ENCODE data around the gene C4A. TPM values are rescaled to one million over a fixed set of nuclear protein-coding genes. Genes with fewer than 3 reads are reported as not detected.
"Not testable (repeated sequence)": the region's sequence is repeated elsewhere in the genome, so short reads cannot be mapped to it uniquely, and the experiment has no call there.

Gene C4A
- total RNA-seq, 6 donors from 2014 or later, result 89.8 to 217 (median 139) TPM

GRCh38 chr6:32002546-32003268 is 20.9 kb downstream of the C4A start:
- not testable (repeated sequence) for H3K4me1 ChIP-seq, H3K27me3 ChIP-seq, H3K9me3 ChIP-seq, H3K27ac ChIP-seq, H3K36me3 ChIP-seq, H3K4me3 ChIP-seq, DNase-seq
- WGBS, 2 donors, result no CpG with 5 or more reads among the region's 15 CpGs
- ATAC-seq (ENCODE audit: low FRiP score in 2 of 2), result peak in 1 of 2 donors; percentile 61

GRCh38 chr6:32003301-32003700 is 21.4 kb downstream of the C4A start:
- H3K9me3 ChIP-seq; H3K27me3 ChIP-seq; H3K27ac ChIP-seq; DNase-seq; H3K4me3 ChIP-seq; H3K4me1 ChIP-seq; H3K36me3 ChIP-seq; ATAC-seq (ENCODE audit: low FRiP score in 2 of 2): not testable (repeated sequence)
- no CpG with 5 or more reads among the region's 7 CpGs for WGBS, 2 donors

GRCh38 chr6:32004393-32004792 is 22.5 kb downstream of the C4A start:
- WGBS, 2 donors, result 69 to 74% methylated on average over 3 to 4 of the region's 4 CpGs
- DNase-seq; H3K4me3 ChIP-seq; H3K27ac ChIP-seq; H3K27me3 ChIP-seq; H3K4me1 ChIP-seq; H3K9me3 ChIP-seq; H3K36me3 ChIP-seq; ATAC-seq (ENCODE audit: low FRiP score in 2 of 2): not testable (repeated sequence)

GRCh38 chr6:32004864-32005537 is 23.1 kb downstream of the C4A start:
- 58 to 60% methylated on average over 7 to 11 of the region's 13 CpGs for WGBS, 2 donors
- ATAC-seq (ENCODE audit: low FRiP score in 2 of 2); H3K9me3 ChIP-seq; H3K27me3 ChIP-seq; H3K4me1 ChIP-seq; H3K4me3 ChIP-seq; H3K27ac ChIP-seq; H3K36me3 ChIP-seq: not testable (repeated sequence)
- peak in 1 of 2 donors; percentile 66 for DNase-seq

- ATAC-seq (ENCODE audit: low FRiP score in 2 of 2); H3K27me3 ChIP-seq; H3K4me3 ChIP-seq; H3K36me3 ChIP-seq; H3K27ac ChIP-seq; H3K4me1 ChIP-seq; H3K9me3 ChIP-seq: not testable (repeated sequence)
- peak in 1 of 2 donors; percentile 64 for DNase-seq
- 74 to 100% methylated on average over 1 to 9 of the region's 9 CpGs for WGBS, 2 donors
These were observed 23.7 kb downstream of the C4A start for GRCh38 chr6:32005538-32005880.

GRCh38 chr6:32005991-32006529 is 24.2 kb downstream of the C4A start:
- H3K36me3 ChIP-seq; H3K4me3 ChIP-seq; H3K27ac ChIP-seq; ATAC-seq (ENCODE audit: low FRiP score in 2 of 2); H3K9me3 ChIP-seq; H3K27me3 ChIP-seq; DNase-seq; H3K4me1 ChIP-seq: not testable (repeated sequence)
- WGBS, 2 donors, result 86 to 87% methylated on average over 7 to 8 of the region's 8 CpGs

- peak in 1 of 2 donors; percentile 36 for DNase-seq
- H3K4me3 ChIP-seq; H3K9me3 ChIP-seq; H3K4me1 ChIP-seq; H3K27me3 ChIP-seq; H3K36me3 ChIP-seq; ATAC-seq (ENCODE audit: low FRiP score in 2 of 2); H3K27ac ChIP-seq: not testable (repeated sequence)
- 83% methylated on average over 12 of the region's 12 CpGs; no CpG with 5 or more reads in 1 of the 2 donors for WGBS, 2 donors
These were observed 25.2 kb downstream of the C4A start for GRCh38 chr6:32007086-32007485.

GRCh38 chr6:32008037-32008436 is 26.2 kb downstream of the C4A start:
- peak in 1 of 2 donors; percentile 50 for DNase-seq
- not testable (repeated sequence) for ATAC-seq (ENCODE audit: low FRiP score in 2 of 2); H3K27me3 ChIP-seq; H3K27ac ChIP-seq; H3K9me3 ChIP-seq; H3K4me3 ChIP-seq; H3K36me3 ChIP-seq; H3K4me1 ChIP-seq
- no CpG with 5 or more reads among the region's 24 CpGs for WGBS, 2 donors

- WGBS, 2 donors, result 52 to 76% methylated on average over 3 to 8 of the region's 12 CpGs
- peak in 1 of 2 donors; percentile 7 for DNase-seq
- ATAC-seq (ENCODE audit: low FRiP score in 2 of 2), result not testable (repeated sequence)
These were observed 26.8 kb downstream of the C4A start for GRCh38 chr6:32008616-32009015.

GRCh38 chr6:32009537-32009936 is 27.7 kb downstream of the C4A start:
- H3K4me1 ChIP-seq; H3K36me3 ChIP-seq; H3K27me3 ChIP-seq; H3K9me3 ChIP-seq; ATAC-seq (ENCODE audit: low FRiP score in 2 of 2); H3K27ac ChIP-seq; H3K4me3 ChIP-seq: not testable (repeated sequence)
- 77 to 81% methylated on average over 4 to 5 of the region's 12 CpGs for WGBS, 2 donors
- DNase-seq, result peak in 1 of 2 donors; percentile 37

More at GRCh38 chr6:32008616-32009015, 26.8 kb downstream of the C4A start:
- H3K4me1 ChIP-seq, H3K27ac ChIP-seq, H3K36me3 ChIP-seq, H3K9me3 ChIP-seq, H3K4me3 ChIP-seq, H3K27me3 ChIP-seq: not testable (repeated sequence)

- 69 to 85% methylated on average over 10 to 23 of the region's 27 CpGs for WGBS, 2 donors
- not testable (repeated sequence) for H3K27ac ChIP-seq; H3K4me3 ChIP-seq; H3K27me3 ChIP-seq; ATAC-seq (ENCODE audit: low FRiP score in 2 of 2); H3K36me3 ChIP-seq; H3K4me1 ChIP-seq; H3K9me3 ChIP-seq
- peak in 1 of 2 donors; percentile 65 for DNase-seq
These were observed 29.1 kb downstream of the C4A start for GRCh38 chr6:32010856-32011530.

- not testable (repeated sequence) for H3K4me3 ChIP-seq, H3K9me3 ChIP-seq, H3K36me3 ChIP-seq, H3K27ac ChIP-seq, H3K27me3 ChIP-seq, H3K4me1 ChIP-seq
- peak in 1 of 2 donors; percentile 67 for DNase-seq
- peak in 1 of 2 donors; percentile 43 for ATAC-seq (ENCODE audit: low FRiP score in 2 of 2)
- 86 to 88% methylated on average over 4 to 13 of the region's 17 CpGs for WGBS, 2 donors
These were observed 31.2 kb downstream of the C4A start for GRCh38 chr6:32012941-32013617.
